IMR-90 (cell line): ENCODE results near the gene MDP1. TPM values are rescaled to one million over a fixed set of nuclear protein-coding genes. Genes with fewer than 3 reads are reported as not detected.

Source experiments
- microRNA-seq, 2 experiments: library from miRNA; stranded (forward) in 1 of 2; unstranded in 1 of 2; fragments of 10-50 nt in 1 of 2; fragments of <30 nt in 1 of 2; gene quantifications in 1 of 2; microRNA quantifications in 1 of 2; one replicate each; pipeline versions ENCODE3 to v1.1.0; 2013 to 2020; ENCODE audit not compliant: insufficient read depth in 1 of 2, insufficient read length in 1 of 2, unreplicated experiment in 1 of 2
- polyA plus RNA-seq, 3 experiments: library from polyadenylated mRNA; depleted of rRNA; stranded (reverse); fragments of >200 nt; gene quantifications; 2 replicates each; pipeline ENCODE4 v1.2.3, GENCODE V29; 2012; ENCODE audit warnings: low replicate concordance in 1 of 3
- small RNA-seq, 5 experiments: library from RNA; depleted of rRNA; stranded (forward); fragments of <200 nt; gene quantifications; one replicate each; pipeline ENCODE3, GENCODE V24; 2012
- total RNA-seq: library from RNA; depleted of rRNA; stranded (reverse); fragments of >200 nt; gene quantifications from 2 replicates; pipeline ENCODE4 v1.2.3, GENCODE V29; 2012; rRNA removed

MDP1 gene
- total and polyA plus RNA-seq, 2 of the 4 experiments (the other 2 are of a cell fraction): 15.1 to 17.8 TPM

Small RNA genes lying within 50 kb of the gene (microRNA-seq; reads per million reads assigned to microRNA genes)
- not detected for gene AL136295.4 (ENCODE audit: insufficient read depth, insufficient read length)
- gene CHMP4A (ENCODE audit: insufficient read depth, insufficient read length): not detected
- gene IPO4 (ENCODE audit: insufficient read depth, insufficient read length): not detected
- gene IRF9 (ENCODE audit: insufficient read depth, insufficient read length): not detected
- not detected for gene MDP1 (ENCODE audit: insufficient read depth, insufficient read length)

Small RNA genes lying within 50 kb of the gene (small RNA-seq; reads per million reads assigned to genes)
- 0 to 0.41 (median 0) reads per million in 5 experiments for gene AL136295.4
- 0 to 0.04 (median 0) reads per million in 5 experiments for gene CHMP4A
- gene IPO4: 0 to 0.04 (median 0) reads per million in 5 experiments
- 0 to 0.14 (median 0) reads per million in 5 experiments for gene IRF9
- gene MDP1: 0 reads per million in 5 experiments

Other genes starting within 250 kb of the MDP1 start
Only the 30 nearest of the 34 such genes appear.
- under 0.01 TPM in 1 of 2 replicates, not detected in the other for gene CARMIL3, start 164.1 kb downstream of the MDP1 start, total RNA-seq
- 0.03 TPM in 1 of 2 replicates, not detected in the other for gene CARMIL3, start 164.1 kb downstream of the MDP1 start, polyA plus RNA-seq (2012; rRNA removed)
- not detected in 2 replicates for gene CPNE6, start 144.5 kb downstream of the MDP1 start, total RNA-seq
- gene CPNE6, start 144.5 kb downstream of the MDP1 start, polyA plus RNA-seq (2012; rRNA removed): not detected in 2 replicates
- gene PCK2, start 121.8 kb downstream of the MDP1 start, total RNA-seq: 11.1 and 13.4 TPM in 2 replicates
- gene PCK2, start 121.8 kb downstream of the MDP1 start, polyA plus RNA-seq (2012; rRNA removed): 23.9 and 29.4 TPM in 2 replicates
- 46.7 and 52.0 TPM in 2 replicates for gene DCAF11, start 101.3 kb downstream of the MDP1 start, total RNA-seq
- gene DCAF11, start 101.3 kb downstream of the MDP1 start, polyA plus RNA-seq (2012; rRNA removed): 19.0 and 21.0 TPM in 2 replicates
- 0.18 and 0.28 TPM in 2 replicates for gene NRL, start 101.1 kb downstream of the MDP1 start, total RNA-seq
- gene NRL, start 101.1 kb downstream of the MDP1 start, polyA plus RNA-seq (2012; rRNA removed): 0.70 and 0.85 TPM in 2 replicates
- gene FITM1, start 85.4 kb downstream of the MDP1 start, total RNA-seq: not detected in 2 replicates
- not detected in 2 replicates for gene FITM1, start 85.4 kb downstream of the MDP1 start, polyA plus RNA-seq (2012; rRNA removed)
- gene PSME1, start 79.9 kb downstream of the MDP1 start, total RNA-seq: 42.8 and 55.3 TPM in 2 replicates
- 97.9 and 106 TPM in 2 replicates for gene PSME1, start 79.9 kb downstream of the MDP1 start, polyA plus RNA-seq (2012; rRNA removed)
- gene EMC9, start 74.5 kb downstream of the MDP1 start, total RNA-seq: 15.0 and 15.1 TPM in 2 replicates
- 19.2 and 21.6 TPM in 2 replicates for gene EMC9, start 74.5 kb downstream of the MDP1 start, polyA plus RNA-seq (2012; rRNA removed)
- gene PSME2, start 69.5 kb downstream of the MDP1 start, total RNA-seq: 92.2 and 104 TPM in 2 replicates
- 141 and 171 TPM in 2 replicates for gene PSME2, start 69.5 kb downstream of the MDP1 start, polyA plus RNA-seq (2012; rRNA removed)
- gene RNF31, start 68.6 kb downstream of the MDP1 start, total RNA-seq: 26.1 and 37.5 TPM in 2 replicates
- 28.9 and 31.6 TPM in 2 replicates for gene RNF31, start 68.6 kb downstream of the MDP1 start, polyA plus RNA-seq (2012; rRNA removed)
- 29.7 and 34.6 TPM in 2 replicates for gene IRF9, start 54.8 kb downstream of the MDP1 start, total RNA-seq
- gene IRF9, start 54.8 kb downstream of the MDP1 start, polyA plus RNA-seq (2012; rRNA removed): 23.2 and 25.6 TPM in 2 replicates
- 0.36 and 0.56 TPM in 2 replicates for gene REC8, start 44.0 kb downstream of the MDP1 start, total RNA-seq
- gene REC8, start 44.0 kb downstream of the MDP1 start, polyA plus RNA-seq (2012; rRNA removed): 3.5 and 3.6 TPM in 2 replicates
- 36.7 and 37.6 TPM in 2 replicates for gene IPO4, start 27.2 kb downstream of the MDP1 start, total RNA-seq
- 39.4 and 39.9 TPM in 2 replicates for gene IPO4, start 27.2 kb downstream of the MDP1 start, polyA plus RNA-seq (2012; rRNA removed)
- 51.9 and 65.6 TPM in 2 replicates for gene TM9SF1, start 20.6 kb downstream of the MDP1 start, total RNA-seq
- gene TM9SF1, start 20.6 kb downstream of the MDP1 start, polyA plus RNA-seq (2012; rRNA removed): 40.4 and 40.9 TPM in 2 replicates
- under 0.01 TPM in 1 of 2 replicates, not detected in the other for gene TSSK4, start 10.4 kb downstream of the MDP1 start, total RNA-seq
- gene TSSK4, start 10.4 kb downstream of the MDP1 start, polyA plus RNA-seq (2012; rRNA removed): 0.07 TPM in 1 of 2 replicates, not detected in the other
- 22.0 and 31.7 TPM in 2 replicates for gene CHMP4A, start 2.6 kb downstream of the MDP1 start, total RNA-seq
- 63.8 and 66.4 TPM in 2 replicates for gene CHMP4A, start 2.6 kb downstream of the MDP1 start, polyA plus RNA-seq (2012; rRNA removed)
- gene NEDD8, start 16.3 kb upstream of the MDP1 start, total RNA-seq: 167 and 224 TPM in 2 replicates
- 375 and 393 TPM in 2 replicates for gene NEDD8, start 16.3 kb upstream of the MDP1 start, polyA plus RNA-seq (2012; rRNA removed)
- 56.1 and 92.5 TPM in 2 replicates for gene GMPR2, start 16.9 kb upstream of the MDP1 start, total RNA-seq
- gene GMPR2, start 16.9 kb upstream of the MDP1 start, polyA plus RNA-seq (2012; rRNA removed): 63.7 and 65.7 TPM in 2 replicates
- 21.1 and 26.9 TPM in 2 replicates for gene TINF2, start 26.6 kb upstream of the MDP1 start, total RNA-seq
- 30.0 and 33.0 TPM in 2 replicates for gene TINF2, start 26.6 kb upstream of the MDP1 start, polyA plus RNA-seq (2012; rRNA removed)
- 0.56 and 0.72 TPM in 2 replicates for gene TGM1, start 47.1 kb upstream of the MDP1 start, total RNA-seq
- 2.7 and 3.3 TPM in 2 replicates for gene TGM1, start 47.1 kb upstream of the MDP1 start, polyA plus RNA-seq (2012; rRNA removed)
- 25.6 and 27.2 TPM in 2 replicates for gene RABGGTA, start 55.5 kb upstream of the MDP1 start, total RNA-seq
- gene RABGGTA, start 55.5 kb upstream of the MDP1 start, polyA plus RNA-seq (2012; rRNA removed): 55.6 and 64.0 TPM in 2 replicates
- 13.1 and 15.8 TPM in 2 replicates for gene DHRS1, start 83.7 kb upstream of the MDP1 start, total RNA-seq
- 34.7 and 38.6 TPM in 2 replicates for gene DHRS1, start 83.7 kb upstream of the MDP1 start, polyA plus RNA-seq (2012; rRNA removed)
- gene NOP9, start 83.8 kb upstream of the MDP1 start, total RNA-seq: 22.5 and 25.8 TPM in 2 replicates
- 11.7 and 11.8 TPM in 2 replicates for gene NOP9, start 83.8 kb upstream of the MDP1 start, polyA plus RNA-seq (2012; rRNA removed)
- gene CIDEB, start 91.9 kb upstream of the MDP1 start, total RNA-seq: under 0.01 TPM in 2 replicates
- gene CIDEB, start 91.9 kb upstream of the MDP1 start, polyA plus RNA-seq (2012; rRNA removed): 0.19 TPM in 2 replicates
- 0.56 and 0.72 TPM in 2 replicates for gene LTB4R2, start 94.1 kb upstream of the MDP1 start, total RNA-seq
- 1.7 and 2.0 TPM in 2 replicates for gene LTB4R2, start 94.1 kb upstream of the MDP1 start, polyA plus RNA-seq (2012; rRNA removed)
- gene LTB4R, start 95.4 kb upstream of the MDP1 start, total RNA-seq: 0.18 and 0.28 TPM in 2 replicates
- gene LTB4R, start 95.4 kb upstream of the MDP1 start, polyA plus RNA-seq (2012; rRNA removed): 2.3 TPM in 2 replicates
- not detected in 2 replicates for gene ADCY4, start 119.0 kb upstream of the MDP1 start, total RNA-seq
- gene ADCY4, start 119.0 kb upstream of the MDP1 start, polyA plus RNA-seq (2012; rRNA removed): 0.04 TPM in 1 of 2 replicates, not detected in the other
- not detected in 2 replicates for gene RIPK3, start 123.9 kb upstream of the MDP1 start, total RNA-seq
- 0.09 TPM in 1 of 2 replicates, not detected in the other for gene RIPK3, start 123.9 kb upstream of the MDP1 start, polyA plus RNA-seq (2012; rRNA removed)
- gene NFATC4, start 152.1 kb upstream of the MDP1 start, total RNA-seq: 13.6 and 15.6 TPM in 2 replicates
- 35.8 and 38.4 TPM in 2 replicates for gene NFATC4, start 152.1 kb upstream of the MDP1 start, polyA plus RNA-seq (2012; rRNA removed)
- 1.7 and 2.2 TPM in 2 replicates for gene NYNRIN, start 182.9 kb upstream of the MDP1 start, total RNA-seq
- gene NYNRIN, start 182.9 kb upstream of the MDP1 start, polyA plus RNA-seq (2012; rRNA removed): 5.3 and 5.4 TPM in 2 replicates